ENCODE measurements around the gene CKAP5.

CKAP5 gene

GRCh38 chr11:46745995-46746394 lies 100.1 kb downstream of the CKAP5 start:
- no peaks in the 10 kb centered on the region for H3K27me3 Mint-ChIP-seq (ENCODE audit: low read depth, poor library complexity)
- no peak for DNase-seq
- H3K9me3 Mint-ChIP-seq = no peaks in the 10 kb centered on the region
- H3K4me3 Mint-ChIP-seq = no peak overlapping the region
- H3K4me1 Mint-ChIP-seq = no peaks in the 10 kb centered on the region
- H3K27ac Mint-ChIP-seq = no peak overlapping the region
- peaks cover 88% of the 10 kb centered on the region for H3K36me3 Mint-ChIP-seq (ENCODE audit: low read depth)
- TF ChIP-seq, protein P1, sequence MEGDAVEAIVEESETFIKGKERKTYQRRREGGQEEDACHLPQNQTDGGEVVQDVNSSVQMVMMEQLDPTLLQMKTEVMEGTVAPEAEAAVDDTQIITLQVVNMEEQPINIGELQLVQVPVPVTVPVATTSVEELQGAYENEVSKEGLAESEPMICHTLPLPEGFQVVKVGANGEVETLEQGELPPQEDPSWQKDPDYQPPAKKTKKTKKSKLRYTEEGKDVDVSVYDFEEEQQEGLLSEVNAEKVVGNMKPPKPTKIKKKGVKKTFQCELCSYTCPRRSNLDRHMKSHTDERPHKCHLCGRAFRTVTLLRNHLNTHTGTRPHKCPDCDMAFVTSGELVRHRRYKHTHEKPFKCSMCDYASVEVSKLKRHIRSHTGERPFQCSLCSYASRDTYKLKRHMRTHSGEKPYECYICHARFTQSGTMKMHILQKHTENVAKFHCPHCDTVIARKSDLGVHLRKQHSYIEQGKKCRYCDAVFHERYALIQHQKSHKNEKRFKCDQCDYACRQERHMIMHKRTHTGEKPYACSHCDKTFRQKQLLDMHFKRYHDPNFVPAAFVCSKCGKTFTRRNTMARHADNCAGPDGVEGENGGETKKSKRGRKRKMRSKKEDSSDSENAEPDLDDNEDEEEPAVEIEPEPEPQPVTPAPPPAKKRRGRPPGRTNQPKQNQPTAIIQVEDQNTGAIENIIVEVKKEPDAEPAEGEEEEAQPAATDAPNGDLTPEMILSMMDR (IDR thresholded peaks at IDR 0.05) = no peak

GRCh38 chr11:46745328-46745727 lies 100.8 kb downstream of the CKAP5 start:
- no peaks in the 10 kb centered on the region for H3K4me1 Mint-ChIP-seq
- H3K27ac Mint-ChIP-seq = no peak overlapping the region
- no peak for DNase-seq
- no peaks in the 10 kb centered on the region for H3K9me3 Mint-ChIP-seq
- TF ChIP-seq, protein P1 (IDR thresholded peaks at IDR 0.05) = no peak
- no peaks in the 10 kb centered on the region for H3K27me3 Mint-ChIP-seq (ENCODE audit: low read depth, poor library complexity)
- no peak overlapping the region for H3K4me3 Mint-ChIP-seq
- H3K36me3 Mint-ChIP-seq (ENCODE audit: low read depth) = peaks cover 84% of the 10 kb centered on the region

DNA sequence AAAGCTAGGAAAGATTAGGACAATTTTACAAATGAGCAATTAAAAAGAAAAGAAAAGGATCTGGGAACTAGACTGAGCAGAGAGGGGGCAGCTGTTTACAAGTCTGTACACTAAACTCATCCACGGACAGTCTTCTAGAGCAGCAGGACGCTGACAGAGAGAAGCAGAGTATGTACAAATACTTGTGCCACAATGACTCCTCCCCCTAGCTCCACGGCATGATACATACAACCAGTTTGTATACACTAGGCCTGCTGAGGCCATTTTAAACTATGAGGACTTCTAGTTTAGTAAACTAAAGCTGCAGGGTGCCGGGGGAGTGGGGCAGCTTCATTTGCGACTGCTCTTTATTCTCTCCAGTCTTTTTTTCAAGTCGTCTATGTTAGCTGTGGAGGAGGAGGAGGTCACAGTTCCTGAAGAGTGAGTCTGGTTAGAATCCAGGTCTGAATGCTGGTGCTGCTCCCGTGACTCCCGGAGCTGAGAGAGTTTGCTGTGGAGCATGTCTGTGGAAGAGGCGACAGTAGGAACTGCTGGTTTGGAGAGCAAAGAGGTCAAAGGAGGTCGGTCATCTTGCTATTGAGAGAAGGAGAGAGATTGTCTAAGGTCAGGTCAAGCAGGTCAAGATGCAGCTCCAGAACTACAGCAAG lies 102.3 kb downstream of the CKAP5 start:
- no peak for DNase-seq
- Mint-ChIP-seq H3K9me3 (no peaks in the 10 kb centered on the region), H3K36me3 (ENCODE audit: low read depth) (peaks cover 83% of the 10 kb centered on the region), H3K27me3 (ENCODE audit: low read depth, poor library complexity) (peaks cover 3% of the 10 kb centered on the region), H3K4me1 (no peaks in the 10 kb centered on the region), H3K27ac (peak overlapping the region; percentile 58), H3K4me3 (no peak overlapping the region)
- TF ChIP-seq, protein P1 (IDR thresholded peaks at IDR 0.05) = no peak

- Mint-ChIP-seq H3K4me1 (no peaks in the 10 kb centered on the region), H3K27ac (peak overlapping the region; percentile 32), H3K4me3 (no peak overlapping the region), H3K36me3 (ENCODE audit: low read depth) (peaks cover 79% of the 10 kb centered on the region), H3K9me3 (no peaks in the 10 kb centered on the region), H3K27me3 (ENCODE audit: low read depth, poor library complexity) (peaks cover 3% of the 10 kb centered on the region)
- DNase-seq = no peak
- TF ChIP-seq, protein P1 (IDR thresholded peaks at IDR 0.05) = no peak
Observed at GRCh38 chr11:46743043-46743442, 103.0 kb downstream of the CKAP5 start.

GRCh38 chr11:46741600-46742484 lies 104.2 kb downstream of the CKAP5 start:
- Mint-ChIP-seq H3K4me1 (no peaks in the 10 kb centered on the region), H3K27me3 (ENCODE audit: low read depth, poor library complexity) (peaks cover 3% of the 10 kb centered on the region), H3K36me3 (ENCODE audit: low read depth) (peaks cover 69% of the 10 kb centered on the region), H3K4me3 (no peak overlapping the region), H3K9me3 (no peaks in the 10 kb centered on the region), H3K27ac (peak overlapping the region; percentile 96)
- DNase-seq = no peak
- TF ChIP-seq, protein P1 (IDR thresholded peaks at IDR 0.05) = no peak

Measured in nephron progenitor cell (in vitro differentiated cells).